SH-SY5Y (cell line): Measurements from ENCODE around the gene SERPINH1.

Source experiments
- GATA2 ChIP-seq: IDR thresholded peaks from 2 replicates; pipeline ENCODE4 v1.6.1; 2011; ENCODE audit warnings: mild to moderate bottlenecking, low read depth, low read length
- GATA3 ChIP-seq: IDR thresholded peaks from 2 replicates; pipeline ENCODE4 v1.6.1; 2011; ENCODE audit warnings: low read depth, mild to moderate bottlenecking, low read length, moderate library complexity

- no peak for TF ChIP-seq GATA3
- no peak for TF ChIP-seq GATA2
These were observed 2.9 kb upstream of the SERPINH1 start for GRCh38 chr11:75558939-75559843.
